ENCODE results near the gene PLXNC1. TPM values are rescaled to one million over a fixed set of nuclear protein-coding genes. Genes with fewer than 3 reads are reported as not detected.

Gene PLXNC1
- total RNA-seq, 2 donors from 2014 or later: 8.4 to 12.4 TPM

- H3K9me3 ChIP-seq: no peaks in the 10 kb centered on the region
- intact Hi-C loops (cut with DNase I): no loop called here
- no peak overlapping the region for H3K27ac ChIP-seq
- H3K36me3 ChIP-seq: no peaks in the 10 kb centered on the region
- no peak for TF ChIP-seq CTCF (IDR thresholded peaks at IDR 0.05)
- H3K9ac ChIP-seq (ENCODE audit: low read depth in 2 of 2, low read length in 2 of 2): no peak overlapping the region
- H3K4me3 ChIP-seq: no peak overlapping the region
- no peak for DNase-seq
- no peaks in the 10 kb centered on the region for H3K27me3 ChIP-seq
- no peaks in the 10 kb centered on the region for H3K4me1 ChIP-seq
Measured at GRCh38 chr12:94198469-94198868, 50.1 kb downstream of the PLXNC1 start.

- DNase-seq: no peak
- Histone ChIP-seq H3K27me3 (no peaks in the 10 kb centered on the region), H3K9me3 (no peaks in the 10 kb centered on the region), H3K36me3 (no peaks in the 10 kb centered on the region), H3K4me1 (no peaks in the 10 kb centered on the region), H3K9ac (ENCODE audit: low read depth in 2 of 2, low read length in 2 of 2) (no peak overlapping the region), H3K4me3 (no peak overlapping the region), H3K27ac (no peak overlapping the region)
- intact Hi-C loops (cut with DNase I): no loop called here
- TF ChIP-seq CTCF (IDR thresholded peaks at IDR 0.05): no peak
Measured at GRCh38 chr12:94198872-94199271, 50.5 kb downstream of the PLXNC1 start.

DNA sequence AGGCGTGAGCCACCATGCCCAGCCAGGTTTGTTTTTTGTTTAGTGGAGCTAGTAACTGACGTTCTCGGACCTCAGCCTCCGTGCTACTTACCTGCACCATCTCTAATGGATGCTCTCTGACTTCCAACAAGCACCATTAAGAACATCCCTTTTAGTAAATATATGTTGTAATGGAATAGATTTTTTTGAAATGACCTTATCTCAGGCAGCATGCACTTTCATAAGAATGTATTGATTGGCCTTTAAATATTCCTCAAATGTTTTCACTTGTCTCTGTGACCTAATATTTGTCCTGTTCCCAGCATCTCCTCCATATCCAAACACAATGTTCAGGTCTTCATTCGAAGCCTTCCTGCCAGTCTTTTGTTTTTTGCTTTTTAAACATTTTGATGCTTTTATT, 51.7 kb downstream of the PLXNC1 start:
- H3K9me3 ChIP-seq: no peaks in the 10 kb centered on the region
- intact Hi-C loops (cut with DNase I): loop anchor here (5.0 kb wide), 1 partner anchor 58 kb away; no protein-coding TSS in a partner anchor
- H3K4me1 ChIP-seq: peaks cover 3% of the 10 kb centered on the region
- no peaks in the 10 kb centered on the region for H3K36me3 ChIP-seq
- H3K27ac ChIP-seq: no peak overlapping the region
- no peak overlapping the region for H3K4me3 ChIP-seq
- TF ChIP-seq CTCF (IDR thresholded peaks at IDR 0.05): no peak
- H3K27me3 ChIP-seq: no peaks in the 10 kb centered on the region
- no peak for DNase-seq
- H3K9ac ChIP-seq (ENCODE audit: low read depth in 2 of 2, low read length in 2 of 2): no peak overlapping the region

DNA sequence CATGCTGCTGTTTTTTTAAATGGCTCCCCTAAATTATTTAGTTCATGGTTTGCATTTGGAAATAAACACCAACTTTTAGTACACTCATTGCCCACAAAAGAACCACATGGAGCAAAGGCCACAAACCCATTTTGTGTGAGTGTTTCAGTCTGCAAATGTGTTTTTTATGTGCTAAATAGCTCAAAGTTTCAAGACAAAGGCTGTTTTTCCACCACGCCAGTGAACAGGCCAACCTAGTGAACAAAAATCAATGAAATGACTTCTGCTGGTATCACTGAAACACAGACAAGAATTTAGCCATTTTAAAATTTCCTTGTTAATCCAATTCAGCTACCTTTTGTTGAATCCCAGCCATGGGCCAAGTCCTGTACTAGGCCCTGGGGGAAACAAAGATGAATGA, 52.3 kb downstream of the PLXNC1 start:
- no peak for TF ChIP-seq CTCF (IDR thresholded peaks at IDR 0.05)
- H3K27me3 ChIP-seq: no peaks in the 10 kb centered on the region
- H3K4me1 ChIP-seq: peaks cover 3% of the 10 kb centered on the region
- no peak overlapping the region for H3K27ac ChIP-seq
- no peaks in the 10 kb centered on the region for H3K36me3 ChIP-seq
- H3K4me3 ChIP-seq: no peak overlapping the region
- intact Hi-C loops (cut with DNase I): loop anchor here (5.0 kb wide), 1 partner anchor 58 kb away; no protein-coding TSS in a partner anchor
- no peak overlapping the region for H3K9ac ChIP-seq (ENCODE audit: low read depth in 2 of 2, low read length in 2 of 2)
- no peaks in the 10 kb centered on the region for H3K9me3 ChIP-seq
- no peak for DNase-seq

DNA sequence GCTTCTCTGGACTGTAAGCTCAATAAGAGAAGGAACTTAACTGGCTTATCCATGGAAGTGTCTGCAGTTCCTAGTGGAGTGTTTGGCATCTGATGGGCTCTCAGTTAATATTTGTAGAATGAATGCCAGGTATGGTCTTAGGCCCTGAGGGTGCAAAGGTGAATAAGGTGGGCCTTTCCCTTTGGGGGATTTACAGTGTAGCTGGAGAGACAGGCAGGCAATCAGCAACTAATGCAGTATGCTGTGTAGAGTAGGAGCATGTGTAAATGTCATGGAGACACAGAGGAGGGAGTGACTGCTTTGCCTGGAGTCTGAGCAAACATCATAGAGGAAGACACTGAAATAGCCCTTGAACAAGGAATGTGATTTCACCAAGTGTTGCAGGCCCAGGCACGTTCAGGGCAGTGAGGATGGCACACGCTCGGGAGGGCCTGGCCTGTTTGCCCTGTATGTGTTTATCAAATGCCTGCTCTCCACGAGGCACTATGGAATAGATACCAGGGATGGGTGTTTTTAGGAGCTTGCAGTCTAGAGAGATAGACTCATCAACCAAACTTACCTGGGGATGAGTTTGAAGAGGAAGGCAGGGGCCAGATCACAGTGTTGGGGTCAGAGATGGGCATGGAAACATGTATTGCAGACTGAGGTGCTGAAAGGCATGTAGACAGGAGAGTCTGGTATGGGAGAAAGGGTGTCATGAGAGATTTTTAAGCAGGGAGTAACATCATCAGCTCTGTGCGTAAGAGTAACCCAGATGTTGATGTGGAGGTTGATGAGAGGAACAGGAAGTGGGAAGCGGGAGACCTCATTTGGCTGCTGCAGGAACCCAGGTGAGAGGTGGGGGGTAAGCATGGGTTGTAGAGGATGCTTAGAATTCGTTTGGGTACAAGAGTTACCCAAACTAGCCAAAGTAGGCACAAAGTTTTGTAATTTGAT, 54.1 kb downstream of the PLXNC1 start:
- no peak for DNase-seq
- intact Hi-C loops (cut with DNase I): loop anchor here (5.0 kb wide), 1 partner anchor 60 kb away; no protein-coding TSS in a partner anchor

More for the DNA sequence above, 54.1 kb downstream of the PLXNC1 start:
- Histone ChIP-seq H3K27me3 (no peaks in the 10 kb centered on the region), H3K27ac (no peak overlapping the region), H3K9ac (ENCODE audit: low read depth in 2 of 2, low read length in 2 of 2) (no peak overlapping the region), H3K36me3 (no peaks in the 10 kb centered on the region), H3K4me1 (peaks cover 3% of the 10 kb centered on the region), H3K9me3 (no peaks in the 10 kb centered on the region), H3K4me3 (no peak overlapping the region)
- TF ChIP-seq CTCF (IDR thresholded peaks at IDR 0.05): no peak

Measured in colonic mucosa (tissue), 4 donors.